ENCODE measurements around the gene NDUFV1. TPM values are rescaled to one million over a fixed set of nuclear protein-coding genes. Genes with fewer than 3 reads are reported as not detected.

NDUFV1 gene
- polyA plus RNA-seq, 2 of the 4 experiments (the other 2 are of a cell fraction): 95.1 to 163 TPM

DNA sequence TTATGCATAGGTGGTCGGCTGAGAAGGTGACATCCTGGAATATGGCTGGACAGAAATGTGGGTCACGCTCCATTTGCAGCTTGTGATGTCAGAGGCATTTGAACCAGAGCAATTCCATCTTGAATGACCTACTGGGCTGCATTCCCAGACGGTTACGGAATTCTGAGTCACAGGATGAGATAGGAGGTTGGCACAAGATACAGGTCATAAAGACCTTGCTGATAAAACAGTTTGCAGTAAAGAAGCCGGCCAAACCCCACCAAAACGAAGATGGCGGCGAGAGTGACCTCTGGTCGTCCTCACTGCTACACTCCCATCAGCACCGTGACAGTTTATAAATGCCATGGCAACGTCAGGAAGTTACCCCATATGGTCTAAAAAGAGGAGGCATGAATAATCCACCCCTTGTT lies 43.0 kb upstream of the NDUFV1 start (continued):
- TF ChIP-seq, protein P1, sequence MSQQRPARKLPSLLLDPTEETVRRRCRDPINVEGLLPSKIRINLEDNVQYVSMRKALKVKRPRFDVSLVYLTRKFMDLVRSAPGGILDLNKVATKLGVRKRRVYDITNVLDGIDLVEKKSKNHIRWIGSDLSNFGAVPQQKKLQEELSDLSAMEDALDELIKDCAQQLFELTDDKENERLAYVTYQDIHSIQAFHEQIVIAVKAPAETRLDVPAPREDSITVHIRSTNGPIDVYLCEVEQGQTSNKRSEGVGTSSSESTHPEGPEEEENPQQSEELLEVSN (IDR thresholded peaks at IDR 0.05; ENCODE audit: borderline replicate concordance, low read depth): peak; percentile 27; the same call in 1 of the 2 replicates
- TF ChIP-seq, protein P2, sequence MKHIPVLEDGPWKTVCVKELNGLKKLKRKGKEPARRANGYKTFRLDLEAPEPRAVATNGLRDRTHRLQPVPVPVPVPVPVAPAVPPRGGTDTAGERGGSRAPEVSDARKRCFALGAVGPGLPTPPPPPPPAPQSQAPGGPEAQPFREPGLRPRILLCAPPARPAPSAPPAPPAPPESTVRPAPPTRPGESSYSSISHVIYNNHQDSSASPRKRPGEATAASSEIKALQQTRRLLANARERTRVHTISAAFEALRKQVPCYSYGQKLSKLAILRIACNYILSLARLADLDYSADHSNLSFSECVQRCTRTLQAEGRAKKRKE (CRISPR knock-in tag; IDR thresholded peaks at IDR 0.05; ENCODE audit: low read depth): peak; percentile 100
- peak; percentile 99 for TF ChIP-seq HEYL (CRISPR knock-in tag; IDR thresholded peaks at IDR 0.05)
- peak; percentile 100 for TF ChIP-seq HOXB13 (CRISPR knock-in tag; IDR thresholded peaks at IDR 0.05; ENCODE audit: low read depth)
- TF ChIP-seq NPAS2 (CRISPR knock-in tag; IDR thresholded peaks at IDR 0.05; ENCODE audit: borderline replicate concordance): peak; percentile 88; the same call in 1 of the 2 replicates
- peak; percentile 99 for TF ChIP-seq EHF (CRISPR knock-in tag; IDR thresholded peaks at IDR 0.05)
- TF ChIP-seq ZNF302 (CRISPR knock-in tag; IDR thresholded peaks at IDR 0.05): peak; percentile 97
- TF ChIP-seq FOXS1 (CRISPR knock-in tag; IDR thresholded peaks at IDR 0.05): peak; percentile 99
- peak; percentile 69; the same call in 1 of the 2 replicates for TF ChIP-seq GATA3 (IDR thresholded peaks at IDR 0.05; ENCODE audit: borderline replicate concordance)
- TF ChIP-seq ZSCAN20 (CRISPR knock-in tag; IDR thresholded peaks at IDR 0.05): peak; percentile 98
- TF ChIP-seq FOSB (CRISPR knock-in tag; IDR thresholded peaks at IDR 0.05): peak; percentile 97
- peak; percentile 100 for TF ChIP-seq HOXB5 (CRISPR knock-in tag; IDR thresholded peaks at IDR 0.05)

DNA sequence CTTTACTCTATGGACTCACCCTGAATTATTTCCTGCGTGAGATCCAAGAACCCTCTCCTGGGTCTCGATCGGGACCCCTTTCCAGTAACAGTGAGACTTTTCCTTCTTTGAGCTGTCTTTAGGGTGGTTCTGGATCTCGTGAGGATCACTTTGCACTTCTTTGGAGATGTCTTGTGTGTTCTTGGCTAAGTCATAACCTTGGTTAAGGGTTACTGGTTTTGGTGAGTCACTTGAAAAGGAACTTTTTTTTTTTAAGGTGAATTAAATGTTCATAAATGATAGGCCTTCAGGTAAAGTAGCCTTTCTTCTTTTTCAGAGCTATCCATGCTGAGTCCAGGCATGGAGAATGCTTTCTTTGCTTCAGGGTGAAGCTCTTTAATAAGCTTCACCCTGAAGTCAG lies 42.5 kb upstream of the NDUFV1 start:
- Histone ChIP-seq H3K9me3 (no peaks in the 10 kb centered on the region), H3K27ac (peak overlapping the region; percentile 77 to 90), H3K4me3 (no peak overlapping the region), H3K4me1 (peaks cover 28% of the 10 kb centered on the region), H3K4me2 (peak overlapping the region; percentile 65)
- ChIA-PET CTCF (interaction anchor here (0.6 to 1.7 kb wide), 3 partner anchors 8 to 220 kb away, joined by 3 to 8 read pairs (median 5); partner anchors contain the start of gene GSTP1), POLR2A (interaction anchor here (1.8 kb wide), 1 partner anchor 19 kb away, joined by 6 read pairs; the partner anchor contains the start of gene GSTP1)
- TF ChIP-seq ZNF302 (CRISPR knock-in tag; IDR thresholded peaks at IDR 0.05): 0 out of 2 replicates have a peak, but pooled peaks have one; percentile 42
- TF ChIP-seq POLR2A (IDR thresholded peaks at IDR 0.05; ENCODE audit: low read length): no peak
- 83% methylated on average over 4 of the region's 4 CpGs for WGBS (ENCODE audit: missing lambda C conversion rate)
- FAIRE-seq (no peak), ATAC-seq (peak in 1 of 2 experiments; percentile 19; a peak in 2 of 6 replicates), DNase-seq (ENCODE audit: low read depth in 1 of 2, low spot score in 1 of 2) (no peak)

DNA sequence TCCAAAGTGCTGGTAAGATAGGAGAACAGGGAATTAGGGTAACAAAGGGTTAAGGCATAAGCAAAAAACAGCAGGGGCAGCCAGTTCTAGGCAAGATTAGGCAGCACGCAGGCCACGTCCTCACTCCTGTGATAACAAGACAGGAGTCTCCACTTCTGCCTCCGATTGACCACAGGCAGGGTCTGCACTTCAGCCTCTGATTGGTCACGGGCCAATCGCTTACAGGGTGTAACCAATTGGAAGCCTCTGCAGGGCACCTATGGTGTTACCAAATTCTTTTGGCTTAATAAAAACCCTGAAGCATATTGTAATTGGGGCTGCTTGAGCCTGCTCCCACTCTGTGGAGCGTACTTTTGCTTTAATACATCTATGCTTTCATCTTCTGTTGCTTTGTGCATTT lies 35.3 kb upstream of the NDUFV1 start:
- Histone ChIP-seq H3K9me3 (no peaks in the 10 kb centered on the region), H3K4me2 (no peak overlapping the region), H3K27ac (0 out of 6 replicates have a peak overlapping the region, but pooled peaks of 1 of the 2 experiments have one; percentile 14), H3K4me3 (no peak overlapping the region), H3K4me1 (peaks cover 13% of the 10 kb centered on the region)
- no peak for DNase-seq (ENCODE audit: low read depth in 1 of 2, low spot score in 1 of 2)
- CTCF ChIA-PET: interaction anchor here (1.1 to 5.1 kb wide), 11 partner anchors 13 to 172 kb away, joined by 3 to 65 read pairs (median 5); partner anchors contain the start of genes GSTP1 and NUDT8
- 63% methylated on average over 6 of the region's 6 CpGs for WGBS (ENCODE audit: missing lambda C conversion rate)
- TF ChIP-seq SREBF2 (IDR thresholded peaks at IDR 0.05) (no peak), TFCP2L1 (CRISPR knock-in tag; IDR thresholded peaks at IDR 0.05) (no peak), SMC3 (IDR thresholded peaks at IDR 0.05) (no peak), TP53 (CRISPR knock-in tag; IDR thresholded peaks at IDR 0.05) (no peak), MYC (IDR thresholded peaks at IDR 0.05; ENCODE audit: borderline replicate concordance, low read length) (no peak), KDM1A (IDR thresholded peaks at IDR 0.05; ENCODE audit: low read depth) (no peak), FOSB (CRISPR knock-in tag; IDR thresholded peaks at IDR 0.05) (no peak), MAZ (IDR thresholded peaks at IDR 0.05; ENCODE audit: borderline replicate concordance, low read depth, low read length) (no peak)
- TF ChIP-seq, protein P3, sequence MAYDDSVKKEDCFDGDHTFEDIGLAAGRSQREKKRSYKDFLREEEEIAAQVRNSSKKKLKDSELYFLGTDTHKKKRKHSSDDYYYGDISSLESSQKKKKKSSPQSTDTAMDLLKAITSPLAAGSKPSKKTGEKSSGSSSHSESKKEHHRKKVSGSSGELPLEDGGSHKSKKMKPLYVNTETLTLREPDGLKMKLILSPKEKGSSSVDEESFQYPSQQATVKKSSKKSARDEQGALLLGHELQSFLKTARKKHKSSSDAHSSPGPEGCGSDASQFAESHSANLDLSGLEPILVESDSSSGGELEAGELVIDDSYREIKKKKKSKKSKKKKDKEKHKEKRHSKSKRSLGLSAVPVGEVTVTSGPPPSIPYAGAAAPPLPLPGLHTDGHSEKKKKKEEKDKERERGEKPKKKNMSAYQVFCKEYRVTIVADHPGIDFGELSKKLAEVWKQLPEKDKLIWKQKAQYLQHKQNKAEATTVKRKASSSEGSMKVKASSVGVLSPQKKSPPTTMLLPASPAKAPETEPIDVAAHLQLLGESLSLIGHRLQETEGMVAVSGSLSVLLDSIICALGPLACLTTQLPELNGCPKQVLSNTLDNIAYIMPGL (CRISPR knock-in tag; IDR thresholded peaks at IDR 0.05; ENCODE audit: borderline replicate concordance): no peak
- TF ChIP-seq, protein P4, sequence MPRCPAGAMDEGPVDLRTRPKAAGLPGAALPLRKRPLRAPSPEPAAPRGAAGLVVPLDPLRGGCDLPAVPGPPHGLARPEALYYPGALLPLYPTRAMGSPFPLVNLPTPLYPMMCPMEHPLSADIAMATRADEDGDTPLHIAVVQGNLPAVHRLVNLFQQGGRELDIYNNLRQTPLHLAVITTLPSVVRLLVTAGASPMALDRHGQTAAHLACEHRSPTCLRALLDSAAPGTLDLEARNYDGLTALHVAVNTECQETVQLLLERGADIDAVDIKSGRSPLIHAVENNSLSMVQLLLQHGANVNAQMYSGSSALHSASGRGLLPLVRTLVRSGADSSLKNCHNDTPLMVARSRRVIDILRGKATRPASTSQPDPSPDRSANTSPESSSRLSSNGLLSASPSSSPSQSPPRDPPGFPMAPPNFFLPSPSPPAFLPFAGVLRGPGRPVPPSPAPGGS (IDR thresholded peaks at IDR 0.05): no peak
- peak in 1 of 2 experiments; percentile 55; a peak in 3 of 6 replicates for ATAC-seq
- POLR2A ChIA-PET: interaction anchor here (0.9 kb wide), 1 partner anchor 12 kb away, joined by 3 read pairs; no protein-coding TSS in a partner anchor
- FAIRE-seq: no peak
